Colonic mucosa (tissue), 4 donors: ENCODE results near the gene ABCA7. TPM values are rescaled to one million over a fixed set of nuclear protein-coding genes. Genes with fewer than 3 reads are reported as not detected.
A peak's percentile ranks its signal among the peaks of the same experiment; 100 is the strongest.

Experiments used
- DNase-seq: peaks from one replicate; pipeline ENCODE4 v3.0.0-alpha.2; 2020
- H3K27ac ChIP-seq: fragments of 200-600 bp; one replicate; pipeline ENCODE4 v1.8.0; 2021
- H3K27me3 ChIP-seq: fragments of 200-600 bp; one replicate; pipeline ENCODE4 v1.8.0; 2021
- H3K36me3 ChIP-seq: fragments of 200-600 bp; one replicate; pipeline ENCODE4 v1.8.0; 2021
- H3K4me1 ChIP-seq: fragments of 200-600 bp; one replicate; pipeline ENCODE4 v1.8.0; 2021; ENCODE audit warnings: mild to moderate bottlenecking
- H3K4me3 ChIP-seq: fragments of 200-600 bp; one replicate; pipeline ENCODE4 v1.8.0; 2021
- H3K9ac ChIP-seq, 2 donors: one replicate each; pipeline ENCODE4 v1.7.0; 2013; ENCODE audit warnings: control low read depth in 2 of 2, low read depth in 2 of 2, low read length in 2 of 2
- H3K9me3 ChIP-seq: fragments of 200-600 bp; one replicate; pipeline ENCODE4 v1.8.0; 2021
- intact Hi-C: fragments of 100-400 bp; cut with DNase I; formaldehyde crosslinking; loops from one replicate; pipeline ENCODE4 v1.14.1; 2022
- total RNA-seq, 2 donors: library from RNA; stranded (reverse); fragmentation: NEBNext Ultra II Directional in 1 of 2; extraction: Animal tissue kit (Norgen Biotek cat#: 25700) in 1 of 2; gene quantifications; one replicate each; pipeline ENCODE4 v1.2.1, GENCODE V29; 2021
- TF ChIP-seq, protein P1 (sequence below): fragments of 200-600 bp; IDR thresholded peaks from one replicate; pipeline ENCODE4 v1.8.0; 2022; ENCODE audit warnings: antibody characterized with exemption, mild to moderate bottlenecking
- donor health status: healthy.
- donor health status: DM: no; HTN: no; CAD: no.
- donor health status: DM: no; HTN: no; CAD: no.

The ABCA7 gene
- total RNA-seq, 2 donors from 2014 or later: 23.9 to 31.6 TPM

GRCh38 chr19:1026783-1027649 lies 12.9 kb upstream of the ABCA7 start:
- peak overlapping the region; percentile 95 for H3K27ac ChIP-seq
- intact Hi-C loops: no loop called here
- peak overlapping the region; percentile 89 for H3K4me3 ChIP-seq
- no peak for DNase-seq
- no peaks in the 10 kb centered on the region for H3K9me3 ChIP-seq
- TF ChIP-seq, protein P1, sequence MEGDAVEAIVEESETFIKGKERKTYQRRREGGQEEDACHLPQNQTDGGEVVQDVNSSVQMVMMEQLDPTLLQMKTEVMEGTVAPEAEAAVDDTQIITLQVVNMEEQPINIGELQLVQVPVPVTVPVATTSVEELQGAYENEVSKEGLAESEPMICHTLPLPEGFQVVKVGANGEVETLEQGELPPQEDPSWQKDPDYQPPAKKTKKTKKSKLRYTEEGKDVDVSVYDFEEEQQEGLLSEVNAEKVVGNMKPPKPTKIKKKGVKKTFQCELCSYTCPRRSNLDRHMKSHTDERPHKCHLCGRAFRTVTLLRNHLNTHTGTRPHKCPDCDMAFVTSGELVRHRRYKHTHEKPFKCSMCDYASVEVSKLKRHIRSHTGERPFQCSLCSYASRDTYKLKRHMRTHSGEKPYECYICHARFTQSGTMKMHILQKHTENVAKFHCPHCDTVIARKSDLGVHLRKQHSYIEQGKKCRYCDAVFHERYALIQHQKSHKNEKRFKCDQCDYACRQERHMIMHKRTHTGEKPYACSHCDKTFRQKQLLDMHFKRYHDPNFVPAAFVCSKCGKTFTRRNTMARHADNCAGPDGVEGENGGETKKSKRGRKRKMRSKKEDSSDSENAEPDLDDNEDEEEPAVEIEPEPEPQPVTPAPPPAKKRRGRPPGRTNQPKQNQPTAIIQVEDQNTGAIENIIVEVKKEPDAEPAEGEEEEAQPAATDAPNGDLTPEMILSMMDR: no peak
- peaks cover 4% of the 10 kb centered on the region for H3K36me3 ChIP-seq
- peaks cover 10% of the 10 kb centered on the region for H3K4me1 ChIP-seq
- no peaks in the 10 kb centered on the region for H3K27me3 ChIP-seq
- peak overlapping the region; percentile 94 to 95 for H3K9ac ChIP-seq

- H3K27me3 ChIP-seq: no peaks in the 10 kb centered on the region
- TF ChIP-seq, protein P1: no peak
- intact Hi-C loops: no loop called here
- H3K4me1 ChIP-seq: peaks cover 10% of the 10 kb centered on the region
- DNase-seq: peak; percentile 53
- peak overlapping the region; percentile 94 to 95 for H3K9ac ChIP-seq
- peak overlapping the region; percentile 95 for H3K27ac ChIP-seq
- H3K9me3 ChIP-seq: no peaks in the 10 kb centered on the region
- H3K4me3 ChIP-seq: peak overlapping the region; percentile 89
- peaks cover 11% of the 10 kb centered on the region for H3K36me3 ChIP-seq
Measured at GRCh38 chr19:1027650-1028061, 12.3 kb upstream of the ABCA7 start.

DNA sequence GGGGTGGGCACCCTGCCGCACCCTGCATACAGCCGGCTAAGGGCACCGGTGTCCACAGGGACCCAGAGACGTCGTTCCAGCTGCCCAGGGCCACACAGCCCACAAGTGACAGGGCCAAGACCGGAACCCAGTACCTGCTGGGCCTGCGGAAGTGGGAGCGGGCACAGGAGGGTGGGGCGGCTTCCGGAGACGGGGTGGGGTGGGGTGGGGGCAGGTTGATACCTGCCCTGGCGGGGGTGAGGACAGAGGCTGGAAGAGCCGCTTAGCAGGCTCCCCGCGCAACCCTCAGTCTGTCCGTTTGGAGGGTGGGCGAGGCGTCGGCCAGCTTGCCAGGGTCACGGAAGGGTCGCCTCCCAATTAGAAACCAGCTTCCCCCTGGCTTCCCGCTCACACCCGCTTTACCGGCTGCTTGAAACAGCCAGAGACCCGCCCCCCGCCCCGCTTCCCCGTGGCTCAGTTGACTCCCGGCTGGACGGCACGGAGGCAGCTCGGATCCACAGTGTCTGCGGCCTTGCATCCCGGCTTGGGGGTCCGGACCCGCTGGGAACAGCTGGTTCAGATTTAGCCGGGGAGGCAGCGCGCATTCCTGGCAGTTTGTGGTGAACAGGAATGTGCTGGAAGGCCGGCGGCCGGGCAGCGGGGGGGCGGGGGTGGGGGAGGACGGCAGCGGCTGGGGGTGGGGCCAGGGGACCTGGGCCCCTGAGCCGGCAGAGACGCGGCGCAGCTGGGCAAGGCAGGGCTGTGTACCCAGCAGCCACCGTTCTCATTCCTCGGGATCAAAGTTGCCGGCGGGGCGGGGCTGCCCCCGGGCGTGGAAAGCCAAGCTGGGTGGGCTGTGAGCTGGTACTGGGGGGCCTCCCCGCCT lies 11.6 kb upstream of the ABCA7 start:
- TF ChIP-seq, protein P1: no peak
- peak overlapping the region; percentile 94 to 95 for H3K9ac ChIP-seq
- intact Hi-C loops: no loop called here
- H3K4me1 ChIP-seq: peaks cover 10% of the 10 kb centered on the region
- no peaks in the 10 kb centered on the region for H3K27me3 ChIP-seq
- no peaks in the 10 kb centered on the region for H3K9me3 ChIP-seq
- peak; percentile 80 for DNase-seq
- peak overlapping the region; percentile 89 for H3K4me3 ChIP-seq
- peak overlapping the region; percentile 95 for H3K27ac ChIP-seq
- H3K36me3 ChIP-seq: peaks cover 12% of the 10 kb centered on the region

DNA sequence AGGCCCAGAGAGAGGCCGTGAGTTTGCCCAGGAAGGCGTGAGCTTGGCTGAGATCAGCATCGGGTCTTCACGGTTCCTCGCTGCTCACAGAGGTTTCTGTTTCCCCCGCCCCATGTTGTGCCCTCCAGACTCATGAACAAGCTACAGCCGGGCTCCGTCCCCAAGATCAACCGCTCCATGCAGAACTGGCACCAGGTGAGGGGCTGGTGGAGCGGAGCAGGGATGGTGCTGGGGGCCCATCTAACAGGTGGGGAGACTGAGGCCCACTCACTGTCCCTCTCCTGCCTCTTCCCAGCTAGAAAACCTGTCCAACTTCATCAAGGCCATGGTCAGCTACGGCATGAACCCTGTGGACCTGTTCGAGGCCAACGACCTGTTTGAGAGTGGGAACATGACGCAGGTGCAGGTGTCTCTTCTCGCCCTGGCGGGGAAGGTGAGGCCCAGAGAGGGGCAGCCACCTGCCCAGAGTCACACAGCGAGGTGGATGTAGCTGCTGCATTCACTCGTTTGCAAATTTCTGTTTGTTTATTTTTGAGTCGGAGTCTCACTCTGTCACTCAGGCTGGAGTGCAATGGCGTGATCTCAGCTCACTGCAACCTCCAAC lies 7.5 kb upstream of the ABCA7 start:
- H3K4me1 ChIP-seq: peaks cover 10% of the 10 kb centered on the region
- TF ChIP-seq, protein P1: no peak
- no peak overlapping the region for H3K27ac ChIP-seq
- no peaks in the 10 kb centered on the region for H3K9me3 ChIP-seq
- H3K4me3 ChIP-seq: no peak overlapping the region
- no peak for DNase-seq
- intact Hi-C loops: no loop called here
- H3K9ac ChIP-seq: no peak overlapping the region
- H3K27me3 ChIP-seq: no peaks in the 10 kb centered on the region
- peaks cover 12% of the 10 kb centered on the region for H3K36me3 ChIP-seq

GRCh38 chr19:1035998-1036621 lies 3.8 kb upstream of the ABCA7 start:
- Histone ChIP-seq H3K36me3 (peaks cover 12% of the 10 kb centered on the region), H3K27me3 (no peaks in the 10 kb centered on the region), H3K27ac (no peak overlapping the region), H3K9ac (no peak overlapping the region), H3K9me3 (no peaks in the 10 kb centered on the region), H3K4me1 (peaks cover 11% of the 10 kb centered on the region), H3K4me3 (no peak overlapping the region)
- TF ChIP-seq, protein P1: no peak
- DNase-seq: no peak
- intact Hi-C loops: no loop called here
